OCI-LY1 (cell line): ENCODE data around the gene MLLT3.
A peak's percentile ranks its signal among the peaks of the same experiment; 100 is the strongest.

ENCODE experiments used
- H2AFZ ChIP-seq: fragments of 200-600 bp; sonication (generic), shearing (Covaris generic); 2 replicates; pipeline ENCODE4 v1.6.0; 2014; ENCODE audit warnings: antibody characterized with exemption, mild to moderate bottlenecking, low read length
- H3F3A ChIP-seq: fragments of 200-600 bp; sonication (generic), shearing (Covaris generic); 2 replicates; pipeline ENCODE4 v1.6.0; 2014; ENCODE audit warnings: mild to moderate bottlenecking, antibody characterized with exemption, low read length, moderate library complexity; ENCODE audit not compliant: insufficient read depth
- H3K27ac ChIP-seq: fragments of 200-600 bp; sonication (generic); 2 replicates; pipeline ENCODE4 v1.5.1; 2014; ENCODE audit warnings: low read length, mixed run types, mild to moderate bottlenecking, low read depth; ENCODE audit not compliant: poor library complexity, severe bottlenecking
- H3K27me3 ChIP-seq: fragments of 200-600 bp; sonication (generic); 2 replicates; pipeline ENCODE4 v1.6.0; 2014; ENCODE audit warnings: antibody characterized with exemption, mild to moderate bottlenecking, low read length, moderate library complexity; ENCODE audit not compliant: insufficient read depth
- H3K36me3 ChIP-seq: fragments of 200-600 bp; sonication (generic); 2 replicates; pipeline ENCODE4 v1.6.1; 2014; ENCODE audit warnings: mild to moderate bottlenecking, antibody characterized with exemption, low read length, moderate library complexity, mixed read lengths; ENCODE audit not compliant: insufficient read depth
- H3K4me1 ChIP-seq: fragments of 200-600 bp; sonication (generic); 2 replicates; pipeline ENCODE4 v1.5.1; 2014; ENCODE audit warnings: mild to moderate bottlenecking, low read length, moderate library complexity; ENCODE audit not compliant: insufficient read depth, severe bottlenecking
- H3K4me2 ChIP-seq: fragments of 200-600 bp; sonication (generic), shearing (Covaris generic); 2 replicates; pipeline ENCODE4 v1.6.1; 2014; ENCODE audit warnings: low read length
- H3K4me3 ChIP-seq: fragments of 200-600 bp; sonication (generic); 2 replicates; pipeline ENCODE4 v1.5.1; 2014; ENCODE audit warnings: low read length, low read depth, mild to moderate bottlenecking, mixed read lengths; ENCODE audit not compliant: poor library complexity, severe bottlenecking
- H3K79me2 ChIP-seq: fragments of 200-600 bp; shearing (Covaris generic); 2 replicates; pipeline ENCODE4 v1.6.1; 2016; ENCODE audit warnings: mixed run types, low read length, mixed read lengths; ENCODE audit not compliant: insufficient read depth
- H3K9ac ChIP-seq: fragments of 200-600 bp; sonication (generic), shearing (Covaris generic); 2 replicates; pipeline ENCODE4 v1.6.1; 2014; ENCODE audit warnings: mild to moderate bottlenecking, low read length, mixed read lengths
- H3K9me2 ChIP-seq: fragments of 200-600 bp; sonication (generic), shearing (Covaris generic); 2 replicates; pipeline ENCODE4 v1.6.1; 2014; ENCODE audit warnings: low read depth, mild to moderate bottlenecking, low read length, mixed read lengths
- H3K9me3 ChIP-seq: fragments of 200-600 bp; shearing (Covaris generic); 2 replicates; pipeline ENCODE4 v1.6.1; 2014; ENCODE audit warnings: low read length, mixed read lengths
- H4K20me1 ChIP-seq: fragments of 200-600 bp; sonication (generic), shearing (Covaris generic); 2 replicates; pipeline ENCODE4 v1.6.0; 2016; ENCODE audit warnings: mild to moderate bottlenecking, low read length; ENCODE audit not compliant: insufficient read depth
- CTCF ChIP-seq: fragments of 200-600 bp; sonication (generic), shearing (Covaris generic); IDR thresholded peaks from 2 replicates; pipeline ENCODE4 v1.5.1; 2017; ENCODE audit warnings: mild to moderate bottlenecking, antibody characterized with exemption, low read length, moderate library complexity, mixed read lengths
- EZH2 ChIP-seq: fragments of 200-600 bp; sonication (generic), shearing (Covaris generic); IDR thresholded peaks from 2 replicates; pipeline ENCODE4 v1.8.0; 2017; ENCODE audit warnings: borderline replicate concordance, mixed run types, mild to moderate bottlenecking, antibody characterized with exemption, low read length, moderate library complexity, mixed read lengths

The MLLT3 gene

GRCh38 chr9:20397348-20397747 is 225.0 kb downstream of the MLLT3 start:
- Histone ChIP-seq H2AFZ (no peak overlapping the region), H3K4me2 (peak overlapping the region; percentile 55; the same call in 1 of the 2 replicates), H3K9me2 (no peaks in the 10 kb centered on the region), H4K20me1 (no peaks in the 10 kb centered on the region), H3K36me3 (no peaks in the 10 kb centered on the region), H3K4me3 (no peak overlapping the region), H3K9ac (peak overlapping the region; percentile 33; the same call in 1 of the 2 replicates), H3K27ac (peak overlapping the region; percentile 84), H3F3A (no peaks in the 10 kb centered on the region), H3K4me1 (peaks cover 52% of the 10 kb centered on the region), H3K27me3 (no peaks in the 10 kb centered on the region), H3K9me3 (no peaks in the 10 kb centered on the region), H3K79me2 (no peaks in the 10 kb centered on the region)
- TF ChIP-seq CTCF (no peak), EZH2 (no peak)

- H3K9me2 ChIP-seq, result no peaks in the 10 kb centered on the region
- no peak overlapping the region for H2AFZ ChIP-seq
- H3K36me3 ChIP-seq, result no peaks in the 10 kb centered on the region
- H3K9ac ChIP-seq, result peak overlapping the region; percentile 14; the same call in 1 of the 2 replicates
- H3K27ac ChIP-seq, result peak overlapping the region; percentile 84
- no peak overlapping the region for H3K4me3 ChIP-seq
- H3K4me2 ChIP-seq, result peak overlapping the region; percentile 55; the same call in 1 of the 2 replicates
- no peaks in the 10 kb centered on the region for H3K9me3 ChIP-seq
- H3K27me3 ChIP-seq, result no peaks in the 10 kb centered on the region
- no peaks in the 10 kb centered on the region for H3F3A ChIP-seq
- no peak for TF ChIP-seq CTCF
- TF ChIP-seq EZH2, result no peak
- peaks cover 52% of the 10 kb centered on the region for H3K4me1 ChIP-seq
- H3K79me2 ChIP-seq, result no peaks in the 10 kb centered on the region
- no peaks in the 10 kb centered on the region for H4K20me1 ChIP-seq
These were observed 225.8 kb downstream of the MLLT3 start for GRCh38 chr9:20396509-20396908.

- peaks cover 52% of the 10 kb centered on the region for H3K4me1 ChIP-seq
- H2AFZ ChIP-seq, result no peak overlapping the region
- H3K27me3 ChIP-seq, result no peaks in the 10 kb centered on the region
- H3F3A ChIP-seq, result no peaks in the 10 kb centered on the region
- no peak overlapping the region; the same call in 1 of the 2 replicates for H3K9ac ChIP-seq
- H3K79me2 ChIP-seq, result no peaks in the 10 kb centered on the region
- H3K27ac ChIP-seq, result peak overlapping the region; percentile 5
- no peak overlapping the region for H3K4me3 ChIP-seq
- no peaks in the 10 kb centered on the region for H3K36me3 ChIP-seq
- no peaks in the 10 kb centered on the region for H4K20me1 ChIP-seq
- H3K4me2 ChIP-seq, result peak overlapping the region; percentile 16; the same call in 1 of the 2 replicates
- H3K9me2 ChIP-seq, result no peaks in the 10 kb centered on the region
- H3K9me3 ChIP-seq, result no peaks in the 10 kb centered on the region
- TF ChIP-seq EZH2 (no peak), CTCF (no peak)
These were observed 226.6 kb downstream of the MLLT3 start for GRCh38 chr9:20395651-20396050.
